GM18508 (cell line): Measurements from ENCODE around the gene FLII.

Experiments
- ATAC-seq: cut with Tn5 transposase; IDR thresholded peaks from one replicate; pipeline ENCODE4 v1.9.1; 2021; ENCODE audit warnings: moderate number of reproducible peaks; ENCODE audit not compliant: insufficient read depth, unreplicated experiment

Gene FLII

DNA sequence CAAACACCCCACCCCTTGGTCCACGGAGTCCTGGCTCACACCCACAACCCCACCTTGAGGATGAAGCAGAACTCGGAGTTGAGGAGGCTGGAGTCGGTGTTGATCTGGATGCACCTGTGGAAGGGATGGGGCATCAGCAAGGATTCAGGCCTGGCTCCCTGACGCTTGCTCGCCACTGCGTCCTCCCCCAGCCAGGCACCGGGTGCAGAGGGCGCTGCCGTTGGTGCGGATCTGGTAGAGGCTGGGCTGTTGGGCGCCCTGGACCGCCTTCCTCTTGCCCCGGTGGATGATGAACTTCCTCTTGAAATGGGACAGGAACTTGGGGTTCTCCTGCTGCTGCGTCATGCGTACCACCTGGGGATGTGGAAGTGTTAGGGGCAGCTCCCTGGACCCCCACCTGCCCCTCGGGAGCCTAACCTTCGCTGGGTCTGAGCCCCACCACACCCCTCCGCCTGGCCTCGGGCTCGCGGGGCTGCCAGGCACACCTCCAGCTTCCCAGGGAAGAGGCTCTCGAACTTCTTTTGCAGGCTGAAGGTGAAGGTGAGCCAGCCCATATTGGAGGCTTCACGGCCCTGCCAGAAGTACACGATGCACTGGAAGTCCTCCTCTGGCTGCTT is 12.3 kb downstream of the FLII start:
- ATAC-seq = no peak

GRCh38 chr17:18245038-18245776 is 13.3 kb downstream of the FLII start:
- ATAC-seq = no peak

DNA sequence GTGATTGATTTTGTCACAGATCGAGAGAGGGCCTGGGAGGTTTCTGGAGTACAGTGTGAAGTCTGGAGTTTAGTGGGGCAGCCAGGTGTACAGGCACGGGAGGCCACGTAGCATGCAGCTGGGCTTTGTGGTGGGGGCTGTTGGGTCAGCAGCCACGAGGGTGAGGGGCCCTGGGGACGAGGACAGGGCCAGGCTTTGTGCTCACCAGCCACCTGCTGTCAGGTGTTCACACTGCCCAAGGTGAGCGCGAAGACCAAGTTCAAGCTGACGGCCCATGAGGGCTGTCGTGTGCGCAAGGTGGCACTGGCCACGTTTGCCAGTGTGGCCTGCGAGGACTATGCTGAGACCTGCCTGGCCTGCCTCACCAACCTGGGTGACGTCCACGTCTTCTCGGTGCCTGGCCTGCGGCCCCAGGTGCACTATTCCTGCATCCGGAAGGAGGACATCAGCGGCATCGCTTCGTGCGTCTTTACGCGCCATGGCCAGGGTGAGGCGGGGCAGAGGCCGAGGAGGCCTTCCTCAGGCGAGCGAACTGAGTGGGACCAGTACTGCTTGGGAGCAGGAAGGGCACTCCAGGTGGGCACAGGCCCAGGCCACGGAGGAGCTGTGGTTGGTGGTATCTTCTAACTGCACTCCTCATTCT is 17.2 kb downstream of the FLII start:
- ATAC-seq = no peak

DNA sequence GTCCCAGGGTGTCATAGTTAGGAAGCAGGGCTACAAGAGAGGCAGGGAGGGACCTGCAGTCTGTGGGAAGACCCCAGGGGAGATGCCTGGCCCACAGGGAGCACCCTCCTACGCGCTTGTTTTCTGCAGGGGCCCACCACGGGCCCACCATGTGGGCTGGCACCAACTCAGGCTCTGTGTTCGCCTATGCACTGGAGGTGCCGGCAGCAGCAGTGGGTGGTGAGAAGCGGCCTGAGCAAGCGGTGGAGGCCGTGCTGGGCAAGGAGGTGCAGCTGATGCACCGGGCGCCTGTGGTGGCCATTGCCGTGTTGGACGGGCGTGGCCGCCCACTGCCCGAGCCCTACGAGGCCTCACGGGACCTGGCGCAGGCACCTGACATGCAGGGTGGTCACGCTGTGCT is 18.1 kb downstream of the FLII start:
- no peak for ATAC-seq

DNA sequence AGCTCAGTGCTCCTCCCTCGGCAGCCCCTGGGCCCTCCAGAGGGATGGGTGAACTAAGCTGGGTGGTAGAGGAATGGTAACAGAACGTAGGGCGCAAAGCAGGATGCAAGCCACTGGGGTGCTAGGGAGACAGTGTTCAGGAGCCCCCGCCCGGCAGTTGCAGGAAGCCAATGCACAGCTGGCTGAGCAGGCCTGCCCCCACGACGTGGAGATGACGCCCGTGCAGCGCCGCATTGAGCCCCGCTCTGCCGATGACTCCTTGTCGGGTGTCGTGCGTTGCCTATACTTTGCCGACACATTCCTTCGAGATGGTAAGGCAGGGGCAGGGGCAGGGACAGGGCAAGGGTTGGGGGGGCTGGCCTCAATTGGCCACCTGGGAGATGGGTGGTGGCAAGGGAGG is 20.2 kb downstream of the FLII start:
- ATAC-seq = no peak

DNA sequence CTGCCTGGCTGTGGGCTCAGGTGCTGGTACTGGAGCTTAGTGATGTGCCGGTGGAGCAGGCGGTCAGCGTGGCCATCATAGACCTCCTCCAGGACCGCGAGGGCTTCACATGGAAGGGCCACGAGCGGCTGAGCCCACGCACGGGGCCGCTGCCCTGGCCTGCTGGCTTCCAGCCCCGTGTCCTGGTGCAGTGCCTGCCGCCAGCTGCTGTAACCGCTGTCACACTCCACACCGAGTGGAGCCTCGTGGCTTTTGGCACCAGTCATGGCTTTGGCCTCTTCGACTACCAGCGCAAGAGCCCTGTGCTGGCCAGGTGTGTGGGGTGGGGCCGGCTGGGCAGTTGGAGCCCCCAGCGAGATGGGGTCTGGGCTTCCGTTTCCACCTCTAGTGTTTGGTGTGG is 21.1 kb downstream of the FLII start:
- no peak for ATAC-seq

GRCh38 chr17:18236494-18236893 is 22.0 kb downstream of the FLII start:
- ATAC-seq = no peak

DNA sequence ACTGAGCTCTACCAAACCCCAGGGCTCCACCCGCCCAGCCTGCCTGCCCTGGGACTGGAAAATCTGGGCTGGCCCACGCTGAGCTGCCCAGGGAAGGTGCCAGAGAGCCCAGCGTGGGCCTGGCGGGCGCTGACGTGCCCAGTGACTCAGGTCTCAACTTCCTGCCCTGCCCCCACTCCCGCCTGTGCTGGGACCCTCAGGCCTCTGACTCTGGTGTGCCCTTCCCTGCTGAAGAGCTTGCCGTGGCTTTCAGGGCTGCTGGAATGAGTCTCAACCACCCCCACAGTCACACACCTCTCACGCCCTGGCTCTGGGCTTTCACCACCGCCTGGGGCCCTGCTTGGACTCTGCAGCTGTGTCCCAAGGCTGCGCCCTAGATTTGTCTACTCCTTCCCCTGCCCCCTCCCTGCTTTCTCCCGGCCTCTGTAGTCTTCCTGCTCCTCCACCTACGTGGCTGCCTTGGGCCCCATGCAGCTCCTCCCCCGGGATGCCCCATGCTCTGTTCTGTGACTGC is 22.7 kb downstream of the FLII start:
- no peak for ATAC-seq

GRCh38 chr17:18234853-18235380 is 23.6 kb downstream of the FLII start:
- no peak for ATAC-seq

GRCh38 chr17:18233803-18234518 is 24.6 kb downstream of the FLII start:
- ATAC-seq = no peak

- no peak for ATAC-seq
Measured at GRCh38 chr17:18231164-18231563, 27.4 kb downstream of the FLII start.

- ATAC-seq = no peak
Measured at GRCh38 chr17:18230288-18231141, 28.0 kb downstream of the FLII start.

GRCh38 chr17:18229771-18230170 is 28.8 kb downstream of the FLII start:
- no peak for ATAC-seq

DNA sequence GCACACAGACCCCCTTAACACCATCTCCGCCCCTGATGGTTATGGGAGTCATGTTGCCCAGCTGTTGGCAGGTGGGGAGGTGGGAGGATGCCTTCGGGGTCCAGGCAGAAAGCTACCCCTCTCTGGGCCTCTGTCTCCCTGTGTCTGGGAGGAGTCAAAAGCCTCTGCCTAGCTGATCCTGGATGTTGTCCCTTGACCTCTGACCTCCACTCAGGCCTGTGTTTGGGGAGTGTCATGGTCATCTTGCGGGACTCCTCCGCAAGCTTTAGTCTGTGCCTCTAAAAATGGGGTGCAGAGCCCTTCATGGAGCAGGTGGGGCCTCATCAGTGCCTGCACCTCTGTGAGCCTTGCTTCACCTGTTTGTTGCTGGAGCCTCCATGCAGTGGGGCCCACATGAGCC is 29.3 kb downstream of the FLII start:
- ATAC-seq = no peak

DNA sequence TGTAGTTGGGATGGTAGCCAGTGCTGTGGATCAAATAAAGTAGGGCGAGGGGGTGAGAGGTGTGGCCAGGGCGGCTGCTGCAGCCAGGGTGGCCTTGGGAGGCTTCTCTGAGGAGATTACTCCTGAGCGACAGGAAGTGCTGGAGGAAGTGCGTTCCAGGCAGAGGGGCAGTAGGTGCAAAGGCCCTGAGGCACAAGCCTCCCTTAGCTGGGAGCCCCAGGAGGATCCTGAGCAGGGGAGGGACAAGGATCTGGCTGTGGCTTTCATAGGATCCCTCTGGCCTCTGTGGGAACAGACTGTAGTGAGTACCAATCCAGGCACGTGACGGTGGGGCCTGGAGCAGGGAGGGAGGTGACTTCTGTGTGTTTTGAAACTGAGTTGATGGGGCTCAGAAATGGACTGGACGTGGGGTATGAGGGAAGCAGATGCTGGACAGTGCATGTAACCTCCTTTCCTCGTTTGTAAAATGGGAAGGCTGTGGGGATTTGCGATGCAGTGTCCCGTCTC is 30.3 kb downstream of the FLII start:
- no peak for ATAC-seq

DNA sequence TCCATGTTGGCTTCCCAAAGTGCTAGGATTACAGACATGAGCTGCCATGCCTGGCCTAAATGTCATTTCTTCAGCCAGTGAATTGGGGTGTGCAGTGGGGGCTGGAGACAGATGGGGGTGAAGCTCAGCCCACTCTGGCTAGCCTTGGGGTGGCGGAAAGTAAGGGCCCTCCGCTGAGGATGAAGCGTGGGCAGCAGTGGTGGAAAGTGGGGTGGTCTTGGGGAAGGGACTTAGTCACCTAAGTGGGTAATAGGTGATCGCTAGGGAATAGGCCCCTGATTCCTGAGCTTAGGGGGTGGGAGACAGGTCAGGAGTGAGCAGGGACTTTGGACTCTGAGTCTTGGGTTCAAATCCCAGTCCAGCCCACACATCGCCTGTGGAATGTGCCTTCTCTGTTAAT is 30.9 kb downstream of the FLII start:
- no peak for ATAC-seq

DNA sequence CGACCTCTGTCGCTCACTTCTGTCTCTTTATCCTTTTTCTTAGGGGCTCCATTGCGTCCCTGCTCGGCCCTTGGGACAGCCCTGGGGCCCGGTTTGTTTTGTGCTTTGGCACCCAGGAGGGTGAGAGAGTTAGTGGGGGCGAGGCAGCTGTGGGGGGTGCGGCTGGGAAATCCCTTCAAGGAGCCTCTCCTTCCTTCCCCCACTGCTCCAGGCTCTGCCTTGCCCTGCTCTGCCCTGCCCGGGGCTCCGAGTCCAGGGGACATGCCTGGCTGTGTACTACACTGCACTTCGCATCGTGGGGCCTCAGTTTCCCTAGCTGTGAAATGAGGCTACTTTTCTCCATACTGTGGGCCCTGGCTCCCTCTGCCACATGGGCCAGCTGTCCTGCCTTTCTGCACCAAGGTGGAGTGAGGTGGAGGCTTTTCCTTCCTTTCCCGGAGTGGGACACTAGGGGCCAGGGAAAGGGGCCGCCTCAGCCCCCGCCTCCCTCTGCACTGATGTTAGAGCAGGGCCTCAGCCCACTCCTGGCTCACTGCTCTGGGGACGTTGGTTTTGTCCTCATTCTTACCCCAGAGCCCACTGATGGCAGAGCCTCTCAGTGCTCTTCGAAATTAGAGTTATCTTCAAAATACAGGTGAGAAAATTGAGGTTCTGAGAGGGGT is 32.1 kb downstream of the FLII start:
- no peak for ATAC-seq

GRCh38 chr17:18225642-18226283 is 32.8 kb downstream of the FLII start:
- ATAC-seq = no peak
